NT2/D1 (cell line): ENCODE results near the gene C15orf62.

Experiments used
- SUZ12 ChIP-seq: IDR thresholded peaks from 2 replicates; pipeline ENCODE4 v1.6.1; 2011; ENCODE audit not compliant: insufficient read length, insufficient read depth; ENCODE audit errors: extremely low read depth
- YY1 ChIP-seq: IDR thresholded peaks from 2 replicates; pipeline ENCODE4 v1.6.1; 2011; ENCODE audit not compliant: insufficient read length, insufficient read depth

- TF ChIP-seq SUZ12 (no peak), YY1 (no peak)
These were observed 15.3 kb upstream of the C15orf62 start for GRCh38 chr15:40754574-40754882.
